ENCODE data around the gene RALGAPB.
"Not testable (repeated sequence)": the region's sequence is repeated elsewhere in the genome, so short reads cannot be mapped to it uniquely, and the experiment has no call there.

RALGAPB gene

GRCh38 chr20:38472513-38473366, at the start of gene RALGAPB:
TSS of gene RALGAPB (plus strand) at chr20:38472843. CDS start at chr20:38488433, 15,590 bp downstream.
- peak; percentile 96 for FAIRE-seq

- FAIRE-seq: no peak
Observed at GRCh38 chr20:38423541-38423940, 49.1 kb upstream of the RALGAPB start.

GRCh38 chr20:38424401-38424800, 48.2 kb upstream of the RALGAPB start:
- FAIRE-seq: no peak

GRCh38 chr20:38426006-38426897, 46.4 kb upstream of the RALGAPB start:
- FAIRE-seq: no peak

GRCh38 chr20:38427655-38428023, 45.0 kb upstream of the RALGAPB start:
- FAIRE-seq: no peak

GRCh38 chr20:38428800-38429199, 43.8 kb upstream of the RALGAPB start:
- FAIRE-seq: no peak

- no peak for FAIRE-seq
Observed at GRCh38 chr20:38429301-38429700, 43.3 kb upstream of the RALGAPB start.

GRCh38 chr20:38430679-38431325, 41.8 kb upstream of the RALGAPB start:
- no peak for FAIRE-seq

- no peak for FAIRE-seq
Observed at GRCh38 chr20:38432292-38432691, 40.4 kb upstream of the RALGAPB start.

GRCh38 chr20:38432870-38433269, 39.8 kb upstream of the RALGAPB start:
- not testable (repeated sequence) for FAIRE-seq

GRCh38 chr20:38433304-38433972, 39.2 kb upstream of the RALGAPB start:
- no peak for FAIRE-seq

- FAIRE-seq: no peak
Observed at GRCh38 chr20:38434301-38434741, 38.3 kb upstream of the RALGAPB start.

GRCh38 chr20:38434770-38435554, 37.7 kb upstream of the RALGAPB start, which contains the start of gene SNHG17:
TSS of gene SNHG17 (minus strand) at chr20:38435328.
- peak; percentile 62 for FAIRE-seq

- no peak for FAIRE-seq
Observed at GRCh38 chr20:38435555-38435939, 37.1 kb upstream of the RALGAPB start.

- FAIRE-seq: no peak
Observed at GRCh38 chr20:38437796-38438195, 34.8 kb upstream of the RALGAPB start.

- not testable (repeated sequence) for FAIRE-seq
Observed at GRCh38 chr20:38441110-38441509, 31.5 kb upstream of the RALGAPB start.

GRCh38 chr20:38441916-38442315, 30.7 kb upstream of the RALGAPB start:
- FAIRE-seq: no peak

- no peak for FAIRE-seq
Observed at GRCh38 chr20:38445381-38445796, 27.3 kb upstream of the RALGAPB start.

GRCh38 chr20:38445901-38446425, 26.7 kb upstream of the RALGAPB start:
- no peak for FAIRE-seq

- FAIRE-seq: no peak
Observed at GRCh38 chr20:38446441-38447209, 26.0 kb upstream of the RALGAPB start.

- FAIRE-seq: no peak
Observed at GRCh38 chr20:38447251-38447661, 25.4 kb upstream of the RALGAPB start.

Data from G401.6 (cell line).